HG03196 (cell line): ENCODE results near the gene DLGAP4.

Experiments used
- ATAC-seq: cut with Tn5 transposase; IDR thresholded peaks from one replicate; pipeline ENCODE4 v1.9.1; 2021; ENCODE audit not compliant: unreplicated experiment

The DLGAP4 gene

DNA sequence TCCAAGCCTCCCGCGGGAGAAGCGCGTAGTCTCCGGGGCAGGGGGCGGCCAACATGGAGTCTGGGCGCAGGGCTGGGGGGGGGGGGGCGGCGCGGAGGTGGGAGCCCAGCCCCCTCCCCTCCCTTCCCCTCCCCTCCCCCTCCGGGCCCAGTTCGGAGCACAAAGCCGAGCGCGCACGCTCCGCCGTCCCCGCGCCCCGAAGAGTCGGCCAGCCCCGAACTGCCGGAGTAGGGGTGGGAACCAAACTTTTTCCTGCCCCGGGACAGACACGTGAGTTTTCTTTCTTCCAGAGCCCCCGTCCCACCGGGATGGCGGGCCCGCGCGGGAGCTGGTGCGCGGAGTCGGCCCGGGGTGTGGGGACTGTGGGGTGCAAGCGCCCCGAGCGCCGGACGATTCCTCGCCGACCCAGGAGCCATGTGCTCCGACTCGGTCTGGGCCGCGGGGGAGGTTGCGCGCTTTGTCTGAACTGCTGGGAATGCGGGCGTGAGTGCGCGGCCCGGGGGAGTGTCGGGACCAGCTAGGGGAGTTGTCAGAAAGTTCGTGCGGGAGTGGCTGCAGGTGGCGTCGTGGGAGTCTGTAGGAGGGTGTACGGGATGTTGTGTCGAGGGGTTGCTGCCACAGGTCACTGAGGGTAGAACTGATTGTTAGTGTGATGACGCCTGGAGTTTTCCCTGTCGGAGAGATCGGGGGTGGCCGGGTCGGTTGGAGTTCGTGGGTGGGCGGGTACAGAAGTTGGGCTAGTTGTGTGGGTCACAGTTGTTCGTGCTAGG lies 268.4 kb downstream of the DLGAP4 start:
- no peak for ATAC-seq

DNA sequence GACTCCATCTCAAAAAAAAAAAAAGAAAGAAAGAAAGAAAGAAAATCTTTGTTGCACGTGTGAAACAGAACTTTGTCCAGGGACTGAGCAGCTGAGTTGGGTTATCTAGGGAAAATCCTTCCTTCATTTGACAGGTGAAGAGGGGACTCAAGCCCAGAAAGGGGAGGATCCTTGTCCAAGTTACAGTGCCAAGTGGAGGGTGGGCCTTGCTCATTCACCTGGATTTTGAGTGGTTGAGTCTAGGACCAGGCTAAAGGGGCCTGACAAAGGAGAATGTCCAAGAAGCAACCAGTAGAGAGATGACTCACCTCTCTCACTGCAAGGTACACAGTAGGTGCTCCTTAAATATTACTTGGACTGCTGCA lies 269.9 kb downstream of the DLGAP4 start:
- no peak for ATAC-seq
